Measurements from ENCODE around the gene FAM199X.

The FAM199X gene

GRCh38 chrX:104165894-104166734 lies at the start of gene FAM199X:
Gene FAM199X, plus strand, starts transcription at chrX:104166453. Its CDS starts 333 bp downstream, at chrX:104166786.
- Histone ChIP-seq H3K4me1 (peaks cover 3% of the 10 kb centered on the region; the same call in 1 of the 2 replicates), H3K27me3 (ENCODE audit: low read depth) (no peaks in the 10 kb centered on the region), H3K4me3 (peak within 1 kb of the TSS; percentile 84), H3K9me3 (no peaks in the 10 kb centered on the region), H3K36me3 (replicated peaks) (peaks cover 2% of the 10 kb centered on the region; the same call in 1 of the 2 replicates)
- in situ Hi-C loops (cut with MboI; ENCODE audit: low sequenced_read_pairs), result no loop called here
- DNase-seq (ENCODE audit: low spot score in 2 of 2), result peak; percentile 88 to 95

- Histone ChIP-seq H3K36me3 (replicated peaks) (no peaks in the 10 kb centered on the region), H3K9me3 (no peaks in the 10 kb centered on the region), H3K4me1 (no peaks in the 10 kb centered on the region), H3K4me3 (no peak overlapping the region), H3K27me3 (ENCODE audit: low read depth) (no peaks in the 10 kb centered on the region)
- in situ Hi-C loops (cut with MboI; ENCODE audit: low sequenced_read_pairs), result no loop called here
- DNase-seq (ENCODE audit: low spot score in 2 of 2), result no peak
These were observed 48.5 kb upstream of the FAM199X start for GRCh38 chrX:104117759-104118158.

GRCh38 chrX:104118765-104119164 lies 47.5 kb upstream of the FAM199X start:
- in situ Hi-C loops (cut with MboI; ENCODE audit: low sequenced_read_pairs), result no loop called here
- Histone ChIP-seq H3K4me3 (no peak overlapping the region), H3K9me3 (no peaks in the 10 kb centered on the region), H3K36me3 (replicated peaks) (no peaks in the 10 kb centered on the region), H3K27me3 (ENCODE audit: low read depth) (no peaks in the 10 kb centered on the region), H3K4me1 (no peaks in the 10 kb centered on the region)
- no peak for DNase-seq (ENCODE audit: low spot score in 2 of 2)

GRCh38 chrX:104122829-104123228 lies 43.4 kb upstream of the FAM199X start:
- DNase-seq (ENCODE audit: low spot score in 2 of 2), result no peak
- Histone ChIP-seq H3K36me3 (replicated peaks) (no peaks in the 10 kb centered on the region), H3K4me1 (no peaks in the 10 kb centered on the region), H3K9me3 (no peaks in the 10 kb centered on the region), H3K27me3 (ENCODE audit: low read depth) (no peaks in the 10 kb centered on the region), H3K4me3 (no peak overlapping the region)
- in situ Hi-C loops (cut with MboI; ENCODE audit: low sequenced_read_pairs), result no loop called here

- no peaks in the 10 kb centered on the region for H3K4me1 ChIP-seq
- no peaks in the 10 kb centered on the region for H3K27me3 ChIP-seq (ENCODE audit: low read depth)
- in situ Hi-C loops (cut with MboI; ENCODE audit: low sequenced_read_pairs), result no loop called here
- no peaks in the 10 kb centered on the region for H3K36me3 ChIP-seq (replicated peaks)
- no peak for DNase-seq (ENCODE audit: low spot score in 2 of 2)
- no peak overlapping the region for H3K4me3 ChIP-seq
- H3K9me3 ChIP-seq, result no peaks in the 10 kb centered on the region
These were observed 39.4 kb upstream of the FAM199X start for GRCh38 chrX:104126856-104127255.

- no peaks in the 10 kb centered on the region for H3K36me3 ChIP-seq (replicated peaks)
- H3K4me1 ChIP-seq, result peaks cover under 1% of the 10 kb centered on the region; the same call in 1 of the 2 replicates
- in situ Hi-C loops (cut with MboI; ENCODE audit: low sequenced_read_pairs), result loop anchor here (10.0 kb wide), 1 partner anchor 286 kb away; no protein-coding TSS in a partner anchor
- DNase-seq (ENCODE audit: low spot score in 2 of 2), result no peak
- no peaks in the 10 kb centered on the region for H3K9me3 ChIP-seq
- no peak overlapping the region for H3K4me3 ChIP-seq
- no peaks in the 10 kb centered on the region for H3K27me3 ChIP-seq (ENCODE audit: low read depth)
These were observed 35.4 kb upstream of the FAM199X start for GRCh38 chrX:104130808-104131207.

- Histone ChIP-seq H3K4me3 (no peak overlapping the region), H3K36me3 (replicated peaks) (no peaks in the 10 kb centered on the region), H3K9me3 (no peaks in the 10 kb centered on the region), H3K4me1 (peaks cover 5% of the 10 kb centered on the region; the same call in 1 of the 2 replicates), H3K27me3 (ENCODE audit: low read depth) (no peaks in the 10 kb centered on the region)
- in situ Hi-C loops (cut with MboI; ENCODE audit: low sequenced_read_pairs), result loop anchor here (10.0 kb wide), 1 partner anchor 290 kb away; no protein-coding TSS in a partner anchor
- DNase-seq (ENCODE audit: low spot score in 2 of 2), result no peak
These were observed 31.5 kb upstream of the FAM199X start for GRCh38 chrX:104134583-104135261.

- no peak for DNase-seq (ENCODE audit: low spot score in 2 of 2)
- Histone ChIP-seq H3K36me3 (replicated peaks) (no peaks in the 10 kb centered on the region), H3K27me3 (ENCODE audit: low read depth) (no peaks in the 10 kb centered on the region), H3K9me3 (no peaks in the 10 kb centered on the region), H3K4me3 (no peak overlapping the region), H3K4me1 (peaks cover 5% of the 10 kb centered on the region; the same call in 1 of the 2 replicates)
- in situ Hi-C loops (cut with MboI; ENCODE audit: low sequenced_read_pairs), result loop anchor here (10.0 kb wide), 1 partner anchor 291 kb away; no protein-coding TSS in a partner anchor
These were observed 30.6 kb upstream of the FAM199X start for GRCh38 chrX:104135677-104136076.

- Histone ChIP-seq H3K4me3 (peak overlapping the region; percentile 12), H3K36me3 (replicated peaks) (no peaks in the 10 kb centered on the region), H3K9me3 (no peaks in the 10 kb centered on the region), H3K4me1 (peaks cover 5% of the 10 kb centered on the region; the same call in 1 of the 2 replicates), H3K27me3 (ENCODE audit: low read depth) (no peaks in the 10 kb centered on the region)
- in situ Hi-C loops (cut with MboI; ENCODE audit: low sequenced_read_pairs), result loop anchor here (10.0 kb wide), 1 partner anchor 292 kb away; no protein-coding TSS in a partner anchor
- DNase-seq (ENCODE audit: low spot score in 2 of 2), result peak; percentile 84 to 87
These were observed 29.8 kb upstream of the FAM199X start for GRCh38 chrX:104136241-104137019.

- no peaks in the 10 kb centered on the region for H3K36me3 ChIP-seq (replicated peaks)
- no peaks in the 10 kb centered on the region for H3K27me3 ChIP-seq (ENCODE audit: low read depth)
- no peak overlapping the region for H3K4me3 ChIP-seq
- DNase-seq (ENCODE audit: low spot score in 2 of 2), result no peak
- no peaks in the 10 kb centered on the region for H3K9me3 ChIP-seq
- H3K4me1 ChIP-seq, result peaks cover 5% of the 10 kb centered on the region; the same call in 1 of the 2 replicates
- in situ Hi-C loops (cut with MboI; ENCODE audit: low sequenced_read_pairs), result loop anchor here (10.0 kb wide), 1 partner anchor 293 kb away; no protein-coding TSS in a partner anchor
These were observed 28.8 kb upstream of the FAM199X start for GRCh38 chrX:104137496-104137895.

GRCh38 chrX:104141087-104141760 lies 25.0 kb upstream of the FAM199X start:
- Histone ChIP-seq H3K9me3 (no peaks in the 10 kb centered on the region), H3K36me3 (replicated peaks) (no peaks in the 10 kb centered on the region), H3K4me3 (no peak overlapping the region), H3K4me1 (peaks cover under 1% of the 10 kb centered on the region; the same call in 1 of the 2 replicates), H3K27me3 (ENCODE audit: low read depth) (no peaks in the 10 kb centered on the region)
- no peak for DNase-seq (ENCODE audit: low spot score in 2 of 2)
- in situ Hi-C loops (cut with MboI; ENCODE audit: low sequenced_read_pairs), result no loop called here

GRCh38 chrX:104151037-104151436 lies 15.2 kb upstream of the FAM199X start:
- Histone ChIP-seq H3K27me3 (ENCODE audit: low read depth) (no peaks in the 10 kb centered on the region), H3K4me1 (no peaks in the 10 kb centered on the region; the same call in 1 of the 2 replicates), H3K9me3 (no peaks in the 10 kb centered on the region), H3K4me3 (no peak overlapping the region), H3K36me3 (replicated peaks) (no peaks in the 10 kb centered on the region)
- in situ Hi-C loops (cut with MboI; ENCODE audit: low sequenced_read_pairs), result no loop called here
- no peak for DNase-seq (ENCODE audit: low spot score in 2 of 2)

Data from HAP-1 (cell line).